OCI-LY7 (cell line): ENCODE data around the gene BRD1. TPM values are rescaled to one million over a fixed set of nuclear protein-coding genes. Genes with fewer than 3 reads are reported as not detected.

Source experiments
- BruUV-seq: library from RNA; stranded (reverse); fragments of 400-500 nt; replicated peaks from 2 replicates; lab custom pipeline; 2021; lab: Mats Ljungman, UMichigan
- CTCF ChIA-PET: fragments of 300-600 bp; sonication (Branson Sonifier 250); formaldehyde crosslinking; loops from one replicate; lab custom pipeline; 2022; ENCODE audit warnings: antibody characterized with exemption; ENCODE audit not compliant: unreplicated experiment; lab: Charles Lee
- POLR2A ChIA-PET: fragments of 300-600 bp; sonication (Branson Sonifier 250); formaldehyde crosslinking; loops from one replicate; lab custom pipeline; 2022; ENCODE audit warnings: antibody characterized with exemption; lab: Charles Lee
- DNase-seq: peaks from one replicate; pipeline ENCODE4 v3.0.0-alpha.2; 2015; ENCODE audit warnings: low spot score
- H2AFZ ChIP-seq: fragments of 200-600 bp; sonication (generic), shearing (Covaris generic); 2 replicates; pipeline ENCODE4 v1.6.1; 2014; ENCODE audit warnings: mild to moderate bottlenecking, antibody characterized with exemption, low read length, moderate library complexity
- H3K27ac ChIP-seq: fragments of 200-600 bp; sonication (generic); 2 replicates; pipeline ENCODE4 v1.5.1; 2014; ENCODE audit warnings: mixed run types, low read depth, mild to moderate bottlenecking, moderate library complexity, low read length, inconsistent platforms; ENCODE audit not compliant: poor library complexity, severe bottlenecking
- H3K36me3 ChIP-seq: fragments of 200-600 bp; sonication (generic); 2 replicates; pipeline ENCODE4 v1.6.1; 2014; ENCODE audit warnings: mild to moderate bottlenecking, antibody characterized with exemption, low read length, moderate library complexity, mixed read lengths; ENCODE audit not compliant: insufficient read depth
- H3K4me1 ChIP-seq: fragments of 200-600 bp; sonication (generic); 2 replicates; pipeline ENCODE4 v1.5.1; 2014; ENCODE audit warnings: mild to moderate bottlenecking, low read length; ENCODE audit not compliant: insufficient read depth, poor library complexity, severe bottlenecking
- H3K4me2 ChIP-seq: fragments of 200-600 bp; sonication (generic); 2 replicates; pipeline ENCODE4 v1.6.1; 2014; ENCODE audit warnings: mild to moderate bottlenecking, low read length
- H3K4me3 ChIP-seq: fragments of 200-600 bp; sonication (generic); 2 replicates; pipeline ENCODE4 v1.5.1; 2014; ENCODE audit warnings: mild to moderate bottlenecking, low read depth, low read length; ENCODE audit not compliant: poor library complexity, severe bottlenecking
- H3K79me2 ChIP-seq: fragments of 200-600 bp; sonication (generic); 2 replicates; pipeline ENCODE4 v1.6.1; 2016; ENCODE audit warnings: low read depth, mild to moderate bottlenecking, low read length, moderate library complexity, mixed read lengths; ENCODE audit not compliant: insufficient read depth
- H3K9me2 ChIP-seq: fragments of 200-600 bp; sonication (generic); 2 replicates; pipeline ENCODE4 v1.6.1; 2016; ENCODE audit warnings: mild to moderate bottlenecking, low read length, mixed read lengths; ENCODE audit not compliant: insufficient read depth
- H3K9me3 ChIP-seq: fragments of 200-600 bp; sonication (generic); 2 replicates; pipeline ENCODE4 v1.6.1; 2014; ENCODE audit warnings: mild to moderate bottlenecking, mixed run types, low read length, mixed read lengths
- H4K20me1 ChIP-seq: fragments of 200-600 bp; sonication (generic); 2 replicates; pipeline ENCODE4 v1.6.1; 2014; ENCODE audit warnings: mild to moderate bottlenecking, antibody characterized with exemption, low read length, moderate library complexity, mixed read lengths; ENCODE audit not compliant: insufficient read depth
- EZH2phosphoT487 ChIP-seq: fragments of 200-600 bp; sonication (generic); IDR thresholded peaks from 2 replicates; pipeline ENCODE4 v1.6.1; 2018; ENCODE audit warnings: low read depth, borderline replicate concordance, mild to moderate bottlenecking, mixed run types, antibody characterized with exemption, low read length, moderate library complexity, mixed read lengths
- intact Hi-C: fragments of 100-400 bp; cut with micrococcal nuclease; formaldehyde crosslinking; loops from one replicate; pipeline ENCODE4 v1.10.0; 2022; ENCODE audit not compliant: unreplicated experiment
- total RNA-seq, 2 experiments: library from RNA; depleted of rRNA in 1 of 2; stranded (reverse); fragments of >200 nt in 1 of 2; shearing (Covaris generic) in 1 of 2; gene quantifications; 2 replicates each; pipeline ENCODE4 v1.2.3, GENCODE V29; 2014 to 2022
- TF ChIP-seq, protein P1 (sequence below): fragments of 200-600 bp; sonication (generic); conservative IDR thresholded peaks from 2 replicates; pipeline ENCODE4 v1.5.1; 2014; ENCODE audit warnings: mild to moderate bottlenecking, antibody characterized with exemption, low read length, moderate library complexity, mixed read lengths

BRD1 gene
- total RNA-seq, 2 experiments from 2014 or later = 38.1 to 46.6 TPM

DNA sequence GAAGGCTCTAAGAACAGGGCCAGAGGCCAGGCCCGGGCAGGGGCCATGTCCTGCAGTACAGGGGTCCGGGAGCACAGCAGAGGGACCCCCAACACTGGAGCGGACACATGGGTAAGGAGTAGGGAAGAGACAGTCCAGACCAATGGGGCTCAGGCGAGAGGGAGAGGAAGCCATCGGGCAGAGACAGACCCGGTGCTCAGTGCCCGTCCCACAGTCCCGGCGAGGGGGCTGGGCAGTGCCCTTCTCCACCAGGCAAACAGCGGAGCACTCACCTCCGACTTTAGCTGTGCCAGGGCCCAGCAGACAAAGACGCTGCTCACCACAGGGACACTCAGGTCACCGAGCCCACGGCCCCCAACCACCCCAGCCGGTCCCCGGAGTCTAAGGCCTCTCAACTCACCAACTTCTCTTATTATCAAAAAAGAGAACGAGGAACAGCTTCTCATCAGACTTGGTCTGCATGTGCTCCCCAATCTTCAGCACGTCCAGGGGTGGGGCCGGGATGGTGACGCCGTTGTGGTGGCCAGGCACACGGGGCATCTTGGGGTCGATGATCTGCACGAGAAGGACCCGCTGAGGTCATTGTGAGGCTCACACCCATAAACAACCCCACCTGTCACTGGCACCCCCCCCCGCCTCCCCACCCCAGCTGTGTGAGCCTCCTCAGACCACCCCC lies 52.3 kb downstream of the BRD1 start:
- Histone ChIP-seq H3K4me1 (no peaks in the 10 kb centered on the region), H3K79me2 (no peaks in the 10 kb centered on the region), H2AFZ (no peak overlapping the region), H3K4me3 (no peak overlapping the region), H3K36me3 (peaks cover 64% of the 10 kb centered on the region), H3K9me3 (no peaks in the 10 kb centered on the region), H4K20me1 (no peaks in the 10 kb centered on the region), H3K27ac (no peak overlapping the region), H3K4me2 (no peak overlapping the region), H3K9me2 (no peaks in the 10 kb centered on the region)
- BruUV-seq = no TSS peak
- POLR2A ChIA-PET = no interaction called here
- intact Hi-C loops = no loop called here
- no peak for TF ChIP-seq EZH2phosphoT487
- TF ChIP-seq, protein P1, sequence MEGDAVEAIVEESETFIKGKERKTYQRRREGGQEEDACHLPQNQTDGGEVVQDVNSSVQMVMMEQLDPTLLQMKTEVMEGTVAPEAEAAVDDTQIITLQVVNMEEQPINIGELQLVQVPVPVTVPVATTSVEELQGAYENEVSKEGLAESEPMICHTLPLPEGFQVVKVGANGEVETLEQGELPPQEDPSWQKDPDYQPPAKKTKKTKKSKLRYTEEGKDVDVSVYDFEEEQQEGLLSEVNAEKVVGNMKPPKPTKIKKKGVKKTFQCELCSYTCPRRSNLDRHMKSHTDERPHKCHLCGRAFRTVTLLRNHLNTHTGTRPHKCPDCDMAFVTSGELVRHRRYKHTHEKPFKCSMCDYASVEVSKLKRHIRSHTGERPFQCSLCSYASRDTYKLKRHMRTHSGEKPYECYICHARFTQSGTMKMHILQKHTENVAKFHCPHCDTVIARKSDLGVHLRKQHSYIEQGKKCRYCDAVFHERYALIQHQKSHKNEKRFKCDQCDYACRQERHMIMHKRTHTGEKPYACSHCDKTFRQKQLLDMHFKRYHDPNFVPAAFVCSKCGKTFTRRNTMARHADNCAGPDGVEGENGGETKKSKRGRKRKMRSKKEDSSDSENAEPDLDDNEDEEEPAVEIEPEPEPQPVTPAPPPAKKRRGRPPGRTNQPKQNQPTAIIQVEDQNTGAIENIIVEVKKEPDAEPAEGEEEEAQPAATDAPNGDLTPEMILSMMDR = no peak
- DNase-seq = no peak
- CTCF ChIA-PET = no interaction called here

DNA sequence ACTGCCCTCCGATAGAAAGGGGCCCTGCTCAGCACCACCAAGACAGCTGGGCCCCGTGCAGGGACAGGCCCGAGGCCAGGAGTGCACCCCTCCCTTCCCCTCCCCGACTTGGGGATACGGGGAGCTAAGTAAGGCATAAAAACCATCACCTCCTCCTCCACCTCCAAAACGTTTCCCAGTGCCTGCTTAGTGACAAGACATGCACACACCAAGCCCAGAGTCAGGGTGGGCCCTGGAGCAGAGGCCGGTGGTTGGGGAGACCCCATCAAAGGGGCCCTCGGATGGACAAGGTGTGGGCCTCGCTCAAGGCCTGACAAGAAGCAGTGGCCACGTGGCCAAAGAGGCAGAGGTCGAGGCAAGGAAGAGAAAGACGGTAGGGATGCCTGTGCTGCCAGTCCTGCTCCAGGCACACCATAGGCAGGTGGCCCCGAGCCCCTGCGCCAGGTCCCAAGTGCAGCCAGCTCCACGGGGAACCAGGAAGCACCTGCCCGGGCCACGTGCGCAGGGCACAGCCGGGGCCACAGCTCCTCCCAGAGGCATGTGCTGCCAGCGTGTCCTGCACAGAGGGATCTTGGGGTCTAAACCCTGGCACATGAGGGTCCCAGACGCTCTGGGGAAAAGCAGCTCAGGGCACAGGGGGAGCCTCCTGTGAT lies 53.0 kb downstream of the BRD1 start:
- Histone ChIP-seq H3K9me3 (no peaks in the 10 kb centered on the region), H4K20me1 (no peaks in the 10 kb centered on the region), H3K4me3 (no peak overlapping the region), H3K79me2 (no peaks in the 10 kb centered on the region), H3K9me2 (no peaks in the 10 kb centered on the region), H3K4me1 (no peaks in the 10 kb centered on the region), H3K4me2 (no peak overlapping the region), H3K36me3 (peaks cover 64% of the 10 kb centered on the region), H2AFZ (no peak overlapping the region), H3K27ac (no peak overlapping the region)
- POLR2A ChIA-PET = interaction anchor here (0.6 kb wide), 2 partner anchors 18 to 26 kb away, joined by 3 read pairs; no protein-coding TSS in a partner anchor
- BruUV-seq = no TSS peak
- DNase-seq = no peak
- no peak for TF ChIP-seq EZH2phosphoT487
- TF ChIP-seq, protein P1 = no peak
- CTCF ChIA-PET = no interaction called here
- intact Hi-C loops = no loop called here

- no peaks in the 10 kb centered on the region for H4K20me1 ChIP-seq
- no peak overlapping the region for H3K27ac ChIP-seq
- no peak overlapping the region for H3K4me2 ChIP-seq
- no peak overlapping the region for H3K4me3 ChIP-seq
- H3K79me2 ChIP-seq = no peaks in the 10 kb centered on the region
- intact Hi-C loops = no loop called here
- H3K9me3 ChIP-seq = no peaks in the 10 kb centered on the region
- CTCF ChIA-PET = no interaction called here
- no peak for TF ChIP-seq EZH2phosphoT487
- TF ChIP-seq, protein P1 = no peak
- no peaks in the 10 kb centered on the region for H3K4me1 ChIP-seq
- no TSS peak for BruUV-seq
- no peak for DNase-seq
- no peak overlapping the region for H2AFZ ChIP-seq
- peaks cover 61% of the 10 kb centered on the region for H3K36me3 ChIP-seq
- POLR2A ChIA-PET = interaction anchor here (0.6 kb wide), 2 partner anchors 19 to 27 kb away, joined by 3 read pairs; no protein-coding TSS in a partner anchor
- H3K9me2 ChIP-seq = no peaks in the 10 kb centered on the region
These were observed 53.6 kb downstream of the BRD1 start for GRCh38 chr22:49774046-49774445.
